Epithelial cell of prostate (primary cell): ENCODE measurements around the gene JAK3.
"Not testable (repeated sequence)": the region's sequence is repeated elsewhere in the genome, so short reads cannot be mapped to it uniquely, and the experiment has no call there.

ENCODE experiments used
- DNase-seq: peaks from one replicate; pipeline ENCODE4 v3.0.0-alpha.2; 2011; ENCODE audit warnings: low read depth, low spot score
- H3K27ac ChIP-seq: fragments of 450-650 bp; 2 replicates; pipeline ENCODE4 v1.5.1; 2017; ENCODE audit warnings: mild to moderate bottlenecking

Gene JAK3

DNA sequence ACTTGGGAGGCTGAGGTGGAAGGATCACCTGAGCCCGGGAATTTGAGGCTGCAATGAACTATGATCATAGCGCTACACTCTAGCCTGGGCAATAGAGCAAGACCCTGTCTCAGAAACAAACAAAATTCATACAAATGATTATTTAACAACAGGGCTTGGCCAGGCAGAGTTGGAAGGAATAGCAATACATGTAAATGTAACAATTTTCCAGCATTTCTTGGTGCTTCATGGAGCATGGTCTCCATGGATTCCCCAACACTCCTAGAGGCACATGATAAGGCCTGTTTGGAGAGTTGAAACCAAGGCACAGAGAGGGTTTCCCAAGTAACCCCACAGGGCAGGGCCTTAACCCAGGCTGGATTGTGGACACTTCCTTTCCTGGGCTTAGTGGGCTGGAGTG is 36.7 kb downstream of the JAK3 start:
- no peak for DNase-seq

DNA sequence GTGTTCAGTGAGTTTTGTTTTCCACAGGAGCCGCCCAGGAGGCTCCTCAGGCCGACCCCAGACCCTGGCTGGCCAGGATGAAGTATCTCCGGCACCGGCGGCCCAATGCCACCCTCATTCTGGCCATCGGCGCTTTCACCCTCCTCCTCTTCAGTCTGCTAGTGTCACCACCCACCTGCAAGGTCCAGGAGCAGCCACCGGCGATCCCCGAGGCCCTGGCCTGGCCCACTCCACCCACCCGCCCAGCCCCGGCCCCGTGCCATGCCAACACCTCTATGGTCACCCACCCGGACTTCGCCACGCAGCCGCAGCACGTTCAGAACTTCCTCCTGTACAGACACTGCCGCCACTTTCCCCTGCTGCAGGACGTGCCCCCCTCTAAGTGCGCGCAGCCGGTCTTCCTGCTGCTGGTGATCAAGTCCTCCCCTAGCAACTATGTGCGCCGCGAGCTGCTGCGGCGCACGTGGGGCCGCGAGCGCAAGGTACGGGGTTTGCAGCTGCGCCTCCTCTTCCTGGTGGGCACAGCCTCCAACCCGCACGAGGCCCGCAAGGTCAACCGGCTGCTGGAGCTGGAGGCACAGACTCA is 40.0 kb downstream of the JAK3 start:
- no peak for DNase-seq

More for the DNA sequence above, 36.7 kb downstream of the JAK3 start:
- H3K27ac ChIP-seq: no peak overlapping the region

DNA sequence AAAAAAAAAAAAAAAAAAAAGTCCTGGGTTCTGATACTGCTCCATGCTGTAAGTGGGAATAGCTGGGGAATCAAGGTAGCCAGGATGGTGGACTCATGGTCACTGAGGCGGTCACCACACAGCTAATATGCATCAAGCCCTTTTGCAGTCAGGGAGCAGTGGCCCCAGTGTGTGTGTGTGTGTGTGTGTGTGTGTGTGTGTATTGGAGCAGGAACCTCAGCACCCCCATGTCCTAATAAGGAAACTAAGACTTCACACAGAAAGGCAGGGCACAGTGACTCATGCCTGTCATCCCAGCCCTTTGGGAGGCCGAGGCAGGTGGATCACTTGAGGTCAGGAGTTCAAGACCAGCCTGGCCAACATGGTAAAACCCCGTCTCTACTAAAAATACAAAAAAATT is 40.8 kb downstream of the JAK3 start:
- no peak for DNase-seq
- H3K27ac ChIP-seq: no peak overlapping the region

More for the DNA sequence above, 40.0 kb downstream of the JAK3 start:
- no peak overlapping the region for H3K27ac ChIP-seq

DNA sequence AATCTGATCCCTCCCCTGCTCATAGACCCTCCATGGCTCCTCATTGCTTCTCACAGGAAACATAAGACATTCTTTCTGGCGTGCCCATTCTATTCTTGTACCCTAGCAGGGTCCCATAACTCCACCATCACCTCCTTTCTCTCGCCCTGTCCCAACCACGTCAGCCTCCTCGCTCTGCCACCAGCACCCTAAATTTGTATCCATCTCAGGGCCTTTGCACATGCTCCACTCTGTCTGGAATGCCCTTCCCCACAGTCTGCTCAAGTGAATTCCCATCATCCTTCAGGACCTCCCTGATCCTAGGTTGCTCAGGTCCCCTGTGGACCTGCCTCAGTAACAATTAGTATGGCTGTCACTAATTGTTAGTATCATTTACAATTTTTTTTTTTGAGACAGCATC is 42.4 kb downstream of the JAK3 start:
- DNase-seq: no peak
- no peak overlapping the region for H3K27ac ChIP-seq

DNA sequence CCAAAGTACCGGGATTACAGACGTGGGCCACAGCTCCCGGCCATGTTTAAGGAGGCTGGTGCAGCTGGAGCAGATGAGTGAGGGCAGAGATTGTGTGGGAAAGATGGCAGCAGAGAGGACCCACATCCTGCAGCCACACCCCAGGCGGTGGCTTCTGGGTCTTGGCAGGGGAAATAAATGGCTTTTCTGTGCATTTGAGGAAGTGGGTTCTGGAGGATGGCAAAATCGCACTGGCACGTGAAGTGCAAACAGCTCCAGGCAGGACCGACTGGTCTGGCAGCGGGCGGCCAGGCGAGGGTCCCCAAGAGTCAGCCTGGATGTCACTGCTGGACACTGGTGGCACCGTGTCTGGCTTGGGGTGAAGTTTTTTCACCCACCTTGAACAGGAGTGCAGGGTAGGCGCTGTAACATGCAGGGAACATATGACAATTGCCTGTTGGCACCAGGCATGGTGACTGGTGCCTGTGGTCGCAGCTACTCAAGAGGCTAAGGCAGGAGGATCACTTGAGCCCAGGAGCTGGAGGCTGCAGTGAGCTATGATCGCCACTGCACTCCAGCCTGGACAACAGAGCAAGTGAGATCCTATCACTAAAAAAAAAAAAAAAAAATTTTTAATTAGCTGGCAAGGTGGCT is 44.4 kb downstream of the JAK3 start:
- H3K27ac ChIP-seq: no peak overlapping the region
- DNase-seq: no peak

DNA sequence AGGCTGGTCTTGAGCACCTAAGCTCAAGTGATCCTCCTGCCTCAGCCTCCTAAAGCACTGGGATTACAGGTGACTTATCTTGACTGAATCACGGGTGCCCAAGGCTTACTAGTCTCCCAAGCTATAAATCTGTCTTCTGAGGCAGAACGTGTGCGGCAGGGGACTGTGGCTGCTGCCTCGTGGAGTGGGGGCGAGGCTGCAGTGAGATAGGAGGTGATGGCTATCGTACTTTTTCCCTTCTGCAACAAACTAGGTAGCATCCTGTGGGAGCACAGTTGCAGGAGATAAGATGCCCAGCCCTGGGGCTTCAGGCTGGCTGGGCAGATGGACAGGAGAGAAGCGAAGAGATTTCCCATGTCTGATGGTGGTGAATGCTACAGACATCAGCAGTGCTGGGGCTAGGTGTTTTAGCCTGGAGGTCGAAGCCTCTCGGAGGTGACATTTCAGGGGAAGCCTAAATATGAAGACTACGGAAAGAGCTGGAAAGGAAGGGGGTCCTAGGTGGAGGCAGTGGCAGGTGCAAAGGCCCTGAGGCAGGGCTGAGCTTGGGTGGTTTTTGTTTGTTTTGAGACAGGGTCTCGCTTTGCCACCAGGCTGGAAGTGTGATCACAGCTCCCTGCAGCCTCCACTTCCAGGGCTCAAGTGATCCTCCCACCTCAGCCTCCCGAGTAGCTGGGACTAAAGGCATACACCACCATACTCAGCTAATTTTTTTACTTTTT is 45.5 kb downstream of the JAK3 start:
- no peak overlapping the region for H3K27ac ChIP-seq
- no peak for DNase-seq

DNA sequence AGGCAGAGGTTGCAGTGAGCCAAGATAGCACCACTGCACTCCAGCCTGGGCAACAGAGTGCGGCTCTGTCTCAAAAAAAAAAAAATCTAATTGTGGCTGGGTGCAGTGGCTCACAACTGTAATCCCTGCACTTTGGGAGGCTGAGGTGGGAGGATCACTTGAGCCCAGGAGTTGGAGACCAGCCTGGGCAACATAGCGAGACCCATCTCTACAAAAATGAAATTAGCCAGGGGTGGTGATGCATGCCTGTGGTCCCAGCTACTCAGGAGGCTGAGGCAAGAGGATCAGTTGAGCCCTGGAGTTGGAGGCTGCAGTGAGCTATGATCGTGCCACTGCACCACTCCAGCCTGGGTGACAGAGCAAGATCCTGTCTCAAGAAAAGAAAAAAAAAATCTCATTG is 49.2 kb downstream of the JAK3 start:
- H3K27ac ChIP-seq: peak overlapping the region; percentile 91
- not testable (repeated sequence) for DNase-seq

DNA sequence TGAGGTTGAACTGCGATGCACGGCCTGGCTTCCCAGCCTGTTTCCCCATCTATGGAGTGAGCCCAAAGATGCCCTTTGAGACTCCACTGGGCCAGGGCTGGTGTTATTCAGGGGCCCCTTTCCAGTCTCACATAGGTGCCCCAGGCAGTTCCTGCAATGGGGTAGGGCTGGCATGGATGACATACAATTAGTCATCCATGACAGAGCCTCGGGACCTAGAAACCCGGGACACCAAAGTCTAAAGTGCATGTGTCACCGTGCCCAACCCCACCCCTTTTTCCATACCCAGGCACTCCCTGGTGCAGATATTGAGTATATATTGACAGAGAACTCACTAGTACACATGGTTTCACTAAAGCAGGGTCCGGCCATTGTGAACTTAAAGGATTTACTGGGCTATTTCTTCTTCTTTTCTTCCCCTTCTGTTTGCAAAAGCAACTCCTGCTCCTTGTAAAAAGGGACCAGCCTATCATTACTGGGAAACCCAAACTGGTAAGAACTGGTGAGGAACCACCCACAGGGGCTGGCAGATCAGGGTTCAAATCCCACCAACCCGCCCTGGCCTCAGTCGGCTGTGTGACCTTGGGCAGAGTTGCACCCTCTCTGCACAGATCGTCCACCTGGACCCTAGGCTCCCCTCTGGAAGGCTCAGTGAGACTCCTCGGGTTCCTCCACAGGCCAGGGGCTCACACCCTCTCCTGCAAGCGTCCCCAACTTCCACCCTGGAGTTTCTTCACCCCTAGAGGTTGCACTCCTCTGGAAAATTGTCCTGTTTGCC is 50.2 kb downstream of the JAK3 start:
- DNase-seq: peak; percentile 73
- H3K27ac ChIP-seq: peak overlapping the region; percentile 91

DNA sequence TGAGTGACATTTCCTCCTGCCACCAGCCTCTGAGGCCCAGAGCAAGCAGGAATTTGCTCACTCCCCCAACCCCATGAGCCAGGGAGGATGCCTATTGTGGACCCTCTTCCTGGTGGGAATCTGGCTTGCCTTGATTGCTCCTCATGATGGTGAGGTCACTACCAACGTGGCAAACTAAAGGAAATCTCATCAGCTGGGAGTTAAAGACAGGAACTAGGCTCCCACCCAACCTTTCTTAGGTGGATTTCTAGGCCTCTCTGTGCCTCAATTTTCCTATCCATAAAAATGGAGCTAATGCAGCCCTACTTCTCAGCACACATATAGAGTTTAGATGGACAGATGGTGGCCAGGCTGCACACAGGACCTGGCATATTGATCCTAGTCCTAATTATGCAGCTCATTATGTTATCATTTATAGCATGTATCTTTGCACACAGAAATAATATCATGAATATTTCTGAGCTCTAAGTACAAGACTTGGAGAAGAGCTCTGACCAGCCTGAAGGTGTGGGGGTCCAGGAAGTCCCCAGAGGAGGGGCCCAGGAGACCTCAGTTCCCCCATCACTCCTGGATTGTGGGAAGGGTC is 50.9 kb downstream of the JAK3 start:
- peak overlapping the region; percentile 91 for H3K27ac ChIP-seq
- DNase-seq: no peak

DNA sequence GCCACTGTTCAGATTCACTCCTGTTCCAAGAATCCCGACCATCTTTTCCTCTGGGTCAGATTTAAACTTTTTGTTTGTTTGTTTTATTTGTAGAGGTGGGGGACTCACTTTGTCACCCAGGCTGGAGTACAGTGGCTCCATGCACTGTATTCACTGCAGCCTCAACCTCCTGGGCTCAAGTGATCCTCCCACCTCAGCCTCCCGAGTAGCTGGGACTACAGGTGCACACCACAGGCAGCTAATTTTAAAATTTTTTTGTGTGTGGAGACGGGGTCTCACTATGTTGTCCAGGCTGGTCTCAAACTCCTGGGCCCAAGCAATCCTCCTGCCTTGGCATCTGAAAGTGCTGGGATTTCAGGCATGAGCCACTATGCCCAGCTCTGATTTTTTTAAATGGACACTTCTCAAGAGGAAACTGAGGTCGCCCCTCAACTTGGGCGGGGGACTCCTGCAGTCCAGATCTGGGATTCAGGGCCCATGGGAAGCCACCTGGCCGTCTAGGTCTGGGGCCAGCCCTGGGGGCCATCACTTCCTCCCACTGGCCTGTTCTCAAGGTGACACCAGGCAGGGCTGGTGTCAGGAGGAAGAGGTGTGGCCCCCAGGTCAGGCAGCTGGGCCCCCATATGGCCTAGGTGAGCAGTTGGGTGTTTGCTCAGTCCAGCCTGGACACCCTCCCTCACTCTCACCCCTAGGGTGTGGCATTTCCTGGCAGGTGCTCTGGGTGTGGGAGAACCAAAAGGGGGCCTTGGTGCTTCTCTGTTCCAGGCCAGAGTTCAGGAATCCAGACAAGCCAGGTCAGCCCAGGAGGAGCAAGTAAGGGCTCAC is 51.6 kb downstream of the JAK3 start:
- DNase-seq: no peak
- H3K27ac ChIP-seq: peak overlapping the region; percentile 91

DNA sequence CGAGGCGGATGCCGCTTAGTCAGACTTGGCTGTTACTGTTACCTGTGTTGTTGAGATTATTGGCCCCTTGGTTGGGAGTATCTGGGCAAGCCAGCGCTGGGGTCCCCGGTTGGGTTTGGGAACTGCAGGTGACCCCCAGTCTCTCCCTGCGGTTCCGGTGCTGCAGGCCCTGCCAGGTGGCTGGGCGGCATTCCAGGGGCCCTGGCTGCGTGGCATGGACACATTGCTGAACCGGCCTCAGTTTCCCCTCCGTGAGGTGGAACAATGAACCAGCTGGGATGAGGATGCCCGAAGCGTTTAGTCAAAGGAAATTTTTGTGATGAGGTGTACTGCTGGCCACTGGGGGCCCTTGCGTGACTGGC is 52.3 kb downstream of the JAK3 start:
- DNase-seq: no peak
- H3K27ac ChIP-seq: peak overlapping the region; percentile 91

DNA sequence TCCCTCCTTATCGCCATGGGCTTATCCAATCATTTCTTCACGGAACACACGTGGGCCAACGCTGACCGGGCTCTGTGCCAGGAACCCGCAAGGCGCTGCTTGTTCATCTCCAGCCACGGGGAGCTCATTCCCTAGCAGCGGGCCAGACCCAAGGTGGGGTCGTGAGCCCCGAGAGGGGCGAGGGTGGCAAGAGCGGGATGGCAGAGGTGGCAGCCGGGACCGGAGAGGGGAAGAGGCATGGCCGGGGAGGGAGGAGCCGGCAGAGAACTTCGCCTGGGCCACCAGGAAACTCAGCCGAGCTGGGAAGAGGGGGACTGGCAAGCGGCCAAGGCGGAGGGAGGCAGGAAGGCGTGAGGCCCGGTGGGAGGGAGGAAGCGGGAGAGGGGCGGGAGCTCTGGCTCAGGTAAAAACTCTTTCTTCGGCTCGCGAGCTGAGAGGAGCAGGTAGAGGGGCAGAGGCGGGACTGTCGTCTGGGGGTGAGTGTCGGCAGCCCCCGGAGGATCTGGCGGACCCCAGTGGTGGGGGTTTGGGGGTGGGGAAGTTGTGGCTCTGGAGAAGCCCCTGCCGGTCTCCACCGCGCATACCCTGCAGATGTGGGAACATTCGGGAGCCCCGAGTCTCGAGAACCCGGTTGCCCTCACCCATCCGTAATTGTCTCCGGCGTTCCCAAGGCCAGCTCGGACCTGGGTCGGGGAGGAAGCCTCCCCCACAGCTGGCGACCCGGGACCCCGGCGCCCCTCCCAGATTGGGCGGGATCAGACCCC is 52.9 kb downstream of the JAK3 start, which contains the start of gene B3GNT3:
Gene B3GNT3, plus strand, starts transcription at position 408 of the 764 bp plus-strand sequence. CDS start 12,670 bp downstream, outside the sequence.
- no peak for DNase-seq
- peak within 1 kb of the TSS; percentile 91 for H3K27ac ChIP-seq

DNA sequence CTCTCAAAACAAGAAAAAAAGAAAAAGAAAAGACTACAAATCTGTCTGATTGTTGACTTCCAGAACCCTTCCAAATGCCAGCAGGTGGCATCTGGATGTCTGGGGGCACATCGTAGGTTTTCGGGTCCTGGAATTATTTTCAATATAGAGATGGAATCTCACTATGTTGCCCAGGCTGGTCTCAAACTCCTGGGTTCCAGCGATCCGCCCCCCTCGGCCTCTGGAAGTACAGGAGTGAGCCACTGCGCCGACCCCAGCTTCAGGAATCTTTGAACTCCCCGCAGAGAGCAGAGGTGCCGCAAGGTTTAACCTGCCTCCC is 53.4 kb downstream of the JAK3 start:
- H3K27ac ChIP-seq: peak overlapping the region; percentile 91
- no peak for DNase-seq

DNA sequence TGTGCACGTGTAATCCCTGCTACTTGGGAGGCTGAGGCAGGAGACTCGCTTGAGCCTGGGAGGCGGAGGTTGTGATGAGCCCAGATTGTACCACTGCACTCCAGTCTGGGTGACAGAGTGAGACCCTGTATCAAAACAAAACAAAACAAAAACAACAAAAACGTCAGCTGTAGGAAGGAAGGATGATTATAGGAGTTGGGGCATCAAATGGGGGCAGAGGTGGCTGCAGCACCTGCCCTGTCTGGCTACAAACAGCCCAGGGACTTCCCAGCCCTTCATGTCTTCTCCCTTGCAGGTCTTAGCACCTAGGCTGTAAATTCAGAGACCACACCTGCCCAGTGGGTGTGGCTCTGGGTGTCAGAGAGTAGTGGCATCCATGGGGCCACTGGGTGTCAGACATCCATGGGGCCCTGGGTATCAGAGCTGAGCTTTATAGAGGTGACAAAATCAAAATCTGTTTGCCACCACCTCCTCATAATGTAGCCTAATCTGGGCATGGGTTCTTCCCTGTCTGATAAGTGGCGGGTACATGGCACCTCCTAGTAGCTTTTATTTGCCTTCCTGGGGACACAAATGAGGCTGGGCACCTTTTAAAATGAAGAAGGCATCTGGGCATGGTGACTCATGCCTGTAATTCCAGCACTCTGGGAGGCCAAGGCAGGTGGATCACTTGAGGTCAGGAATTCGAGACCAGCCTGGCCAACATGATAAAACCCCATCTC is 57.6 kb downstream of the JAK3 start:
- DNase-seq: no peak
- H3K27ac ChIP-seq: peak overlapping the region; percentile 52

DNA sequence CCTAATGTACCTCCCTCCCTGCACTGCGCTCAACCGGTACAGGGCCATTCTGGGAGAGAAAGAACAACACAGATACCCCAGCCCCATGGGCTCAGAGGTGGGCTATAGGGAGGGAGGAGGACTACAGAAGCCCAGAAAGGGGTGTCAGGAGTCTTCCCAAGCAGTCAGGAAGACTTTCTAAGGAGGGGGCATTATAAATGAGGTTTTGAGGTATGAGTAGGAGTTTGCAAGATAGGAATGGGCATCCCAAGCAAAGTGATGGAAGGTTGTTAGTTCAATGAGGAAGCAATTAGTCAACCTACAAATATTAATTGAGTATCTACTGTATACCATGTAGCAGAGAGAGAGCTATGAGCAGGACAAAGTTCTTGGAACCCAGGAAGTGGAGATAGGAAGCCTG is 59.1 kb downstream of the JAK3 start:
- H3K27ac ChIP-seq: no peak overlapping the region
- DNase-seq: no peak

DNA sequence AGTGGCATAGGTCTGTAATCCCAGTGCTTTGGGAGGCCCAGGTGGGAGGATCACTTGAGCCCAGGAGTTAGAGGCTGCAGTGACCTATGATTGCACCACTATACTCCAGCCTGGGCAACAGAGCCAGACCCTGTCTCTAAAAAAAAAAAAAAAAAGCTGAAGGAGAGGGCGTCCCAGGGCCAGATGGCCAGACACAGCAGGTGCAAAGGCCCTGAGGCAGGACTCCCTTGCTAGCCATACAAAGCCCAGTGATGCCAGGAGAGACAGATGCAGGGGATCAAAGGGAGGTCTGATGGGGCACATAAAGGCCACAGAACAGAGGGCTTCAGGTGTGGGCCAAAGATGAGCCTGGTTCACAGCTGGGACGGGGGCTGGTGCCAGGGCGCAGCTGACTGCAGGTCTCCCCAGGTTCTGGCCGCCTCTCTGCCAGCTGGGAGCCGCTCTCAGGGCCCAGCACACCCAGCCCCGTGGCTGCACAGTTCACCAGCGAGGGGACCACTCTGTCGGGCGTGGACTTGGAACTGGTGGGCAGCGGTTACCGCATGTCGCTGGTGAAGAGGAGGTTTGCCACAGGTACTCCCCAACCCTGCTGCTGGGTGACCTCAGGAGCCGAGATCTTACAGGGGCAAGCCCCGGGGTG is 60.4 kb downstream of the JAK3 start:
- no peak overlapping the region for H3K27ac ChIP-seq
- DNase-seq: no peak

DNA sequence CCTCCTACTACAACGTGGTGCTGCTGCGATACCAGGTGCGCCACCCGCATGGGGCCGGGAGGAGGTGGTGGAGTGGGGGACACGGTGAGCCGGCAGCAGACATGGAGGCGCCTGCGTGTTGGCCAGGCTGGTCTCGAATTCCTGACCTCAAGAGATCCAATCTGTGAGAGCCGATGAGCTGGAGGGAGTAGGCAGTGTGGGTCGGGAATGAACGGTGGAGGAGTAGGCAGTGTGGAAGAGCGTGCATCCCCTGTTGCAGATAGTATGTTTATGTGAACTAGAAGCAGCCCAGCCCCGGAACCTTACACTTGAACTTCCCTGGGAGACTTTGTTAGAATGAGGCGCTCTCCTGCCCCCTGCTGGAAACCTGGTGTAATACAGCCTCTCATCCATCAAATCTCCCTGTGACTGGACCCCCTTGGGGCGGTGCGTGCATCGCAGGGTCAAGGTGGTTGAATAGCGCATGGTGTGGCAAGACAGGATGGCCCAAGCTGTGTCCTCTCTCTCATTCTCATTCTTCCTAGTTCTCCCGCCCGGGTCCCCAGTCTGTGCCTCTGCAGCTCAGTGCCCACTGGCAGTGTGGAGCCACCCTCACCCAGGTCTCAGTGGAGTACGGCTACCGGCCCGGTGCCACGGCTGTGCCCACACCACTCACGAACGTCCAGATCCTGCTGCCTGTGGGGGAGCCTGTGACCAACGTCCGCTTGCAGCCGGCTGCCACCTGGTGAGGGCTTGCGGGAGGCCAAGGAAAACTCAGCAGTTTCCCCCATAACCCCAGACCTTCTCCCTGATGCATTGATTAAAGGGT is 63.4 kb downstream of the JAK3 start:
- no peak overlapping the region for H3K27ac ChIP-seq
- DNase-seq: no peak
